Hematopoietic multipotent progenitor cell treated with erythropoietin and hydrocortisone succinate and interleukin-3 and kit ligand, for 6 days (in vitro differentiated cells): ENCODE measurements around the gene RASA3.
"Not testable (repeated sequence)": the region's sequence is repeated elsewhere in the genome, so short reads cannot be mapped to it uniquely, and the experiment has no call there.

Experiments
- DNase-seq: peaks from one replicate; pipeline ENCODE4 v3.0.0-alpha.2; 2015

Gene RASA3

GRCh38 chr13:114125589-114125988 lies 6.8 kb downstream of the RASA3 start:
- no peak for DNase-seq

GRCh38 chr13:114124921-114125320 lies 7.5 kb downstream of the RASA3 start:
- peak; percentile 70 for DNase-seq

GRCh38 chr13:114124431-114124830 lies 8.0 kb downstream of the RASA3 start:
- no peak for DNase-seq

- DNase-seq, result no peak
Observed at GRCh38 chr13:114123876-114124275, 8.5 kb downstream of the RASA3 start.

GRCh38 chr13:114123448-114123847 lies 9.0 kb downstream of the RASA3 start:
- DNase-seq, result no peak

GRCh38 chr13:114122591-114123211 lies 9.7 kb downstream of the RASA3 start:
- no peak for DNase-seq

GRCh38 chr13:114122127-114122511 lies 10.3 kb downstream of the RASA3 start:
- no peak for DNase-seq

GRCh38 chr13:114121496-114122126 lies 10.8 kb downstream of the RASA3 start:
- DNase-seq, result no peak

- no peak for DNase-seq
Observed at GRCh38 chr13:114121031-114121430, 11.4 kb downstream of the RASA3 start.

- DNase-seq, result no peak
Observed at GRCh38 chr13:114120591-114121011, 11.8 kb downstream of the RASA3 start.

GRCh38 chr13:114119196-114119595 lies 13.2 kb downstream of the RASA3 start:
- DNase-seq, result no peak

GRCh38 chr13:114118511-114119123 lies 13.8 kb downstream of the RASA3 start:
- DNase-seq, result no peak

GRCh38 chr13:114118086-114118485 lies 14.3 kb downstream of the RASA3 start:
- DNase-seq, result no peak

- not testable (repeated sequence) for DNase-seq
Observed at GRCh38 chr13:114117341-114117874, 15.0 kb downstream of the RASA3 start.

GRCh38 chr13:114116734-114117133 lies 15.7 kb downstream of the RASA3 start:
- DNase-seq, result no peak

GRCh38 chr13:114115796-114116195 lies 16.6 kb downstream of the RASA3 start:
- no peak for DNase-seq

- DNase-seq, result peak; percentile 92
Observed at GRCh38 chr13:114115191-114115671, 17.2 kb downstream of the RASA3 start.

- DNase-seq, result not testable (repeated sequence)
Observed at GRCh38 chr13:114114666-114115065, 17.8 kb downstream of the RASA3 start.

- DNase-seq, result no peak
Observed at GRCh38 chr13:114114006-114114640, 18.3 kb downstream of the RASA3 start.

GRCh38 chr13:114113395-114113794 lies 19.0 kb downstream of the RASA3 start:
- DNase-seq, result not testable (repeated sequence)

GRCh38 chr13:114112826-114113322 lies 19.5 kb downstream of the RASA3 start:
- DNase-seq, result no peak

GRCh38 chr13:114112231-114112825 lies 20.1 kb downstream of the RASA3 start:
- no peak for DNase-seq

- DNase-seq, result no peak
Observed at GRCh38 chr13:114111577-114111976, 20.8 kb downstream of the RASA3 start.
